Endodermal cell (in vitro differentiated cells): Measurements from ENCODE around the gene CLCN5. TPM values are rescaled to one million over a fixed set of nuclear protein-coding genes. Genes with fewer than 3 reads are reported as not detected.

Experiments
- DNase-seq: peaks from one replicate; pipeline ENCODE4 v3.0.0-alpha.2; 2017
- H3K27ac ChIP-seq: 2 replicates; pipeline ENCODE4 v1.5.1; 2013; ENCODE audit warnings: mild to moderate bottlenecking, low read depth, low read length, moderate library complexity
- H3K27me3 ChIP-seq: 2 replicates; pipeline ENCODE4 v1.6.1; 2013; ENCODE audit warnings: mild to moderate bottlenecking, low read length, moderate library complexity; ENCODE audit not compliant: insufficient read depth, control insufficient read depth, poor library complexity, severe bottlenecking
- H3K36me3 ChIP-seq: 2 replicates; pipeline ENCODE4 v1.7.0; 2013; ENCODE audit warnings: mild to moderate bottlenecking, low read length, moderate library complexity; ENCODE audit not compliant: control insufficient read depth, insufficient read depth
- H3K4me1 ChIP-seq: one replicate; pipeline ENCODE4 v1.7.0; 2013; ENCODE audit warnings: low read length; ENCODE audit not compliant: control insufficient read depth, insufficient read depth
- H3K4me3 ChIP-seq: 2 replicates; pipeline ENCODE4 v1.5.1; 2013; ENCODE audit warnings: mild to moderate bottlenecking, low read length, moderate library complexity
- H3K9ac ChIP-seq: 2 replicates; pipeline ENCODE4 v1.6.1; 2013; ENCODE audit warnings: mild to moderate bottlenecking, low read length, moderate library complexity; ENCODE audit not compliant: poor library complexity, severe bottlenecking; ENCODE audit errors: extremely low read depth
- H3K9me3 ChIP-seq: 2 replicates; pipeline ENCODE4 v1.6.1; 2013; ENCODE audit warnings: mild to moderate bottlenecking, low read length, moderate library complexity; ENCODE audit not compliant: control insufficient read depth
- H3K27ac Mint-ChIP-seq: 2 replicates; pipeline ENCODE4 v1.8.0; 2020; ENCODE audit warnings: mixed read lengths
- H3K27me3 Mint-ChIP-seq: 2 replicates; pipeline ENCODE4 v1.8.0; 2021; ENCODE audit warnings: mild to moderate bottlenecking, mixed read lengths; ENCODE audit not compliant: insufficient read depth
- H3K36me3 Mint-ChIP-seq: 2 replicates; pipeline ENCODE4 v1.8.0; 2020; ENCODE audit warnings: low read depth, mixed read lengths
- H3K4me1 Mint-ChIP-seq: 2 replicates; pipeline ENCODE4 v1.8.0; 2020; ENCODE audit warnings: mixed read lengths
- H3K4me3 Mint-ChIP-seq: 2 replicates; pipeline ENCODE4 v1.8.0; 2020; ENCODE audit warnings: mild to moderate bottlenecking, moderate library complexity, mixed read lengths
- H3K9me3 Mint-ChIP-seq: 2 replicates; pipeline ENCODE4 v1.8.0; 2020; ENCODE audit warnings: mild to moderate bottlenecking, mixed read lengths
- CTCF ChIP-seq: fragments of 200-600 bp; sonication (generic); conservative IDR thresholded peaks from 2 replicates; pipeline ENCODE4 v1.5.0; 2021; ENCODE audit warnings: antibody characterized with exemption, mild to moderate bottlenecking
- WGBS, 2 experiments: methylation state at CpG; one replicate each; pipeline versions ENCODE4 v1.1.5 to v1.1.7; 2013; ENCODE audit warnings: missing lambda C conversion rate in 2 of 2, mixed read lengths in 1 of 2; ENCODE audit not compliant: insufficient coverage in 1 of 2, insufficient read length in 1 of 2; 5-methylcytosine and 5-hydroxymethylcytosine counted together
- total RNA-seq, 2 donors: library from RNA; stranded (reverse); fragmentation: NEBNext Ultra II Directional in 1 of 2; extraction: Animal tissue kit (Norgen Biotek cat#: 25700) in 1 of 2; gene quantifications; 2 replicates in 1 of 2; 3 replicates in 1 of 2; pipeline ENCODE4 v1.2.1, GENCODE V29; 2021

CLCN5 gene
- total RNA-seq, 2 donors from 2014 or later = 12.9 to 18.9 TPM

- H3K9me3 Mint-ChIP-seq = peaks cover 28% of the 10 kb centered on the region
Observed at GRCh38 chrX:49930039-49930438, 7.6 kb downstream of the CLCN5 start.

GRCh38 chrX:49932791-49933190 is 10.4 kb downstream of the CLCN5 start:
- Mint-ChIP-seq H3K9me3 (peaks cover 24% of the 10 kb centered on the region), H3K4me3 (no peak overlapping the region), H3K27ac (no peak overlapping the region), H3K36me3 (peaks cover 1% of the 10 kb centered on the region), H3K4me1 (no peaks in the 10 kb centered on the region), H3K27me3 (no peaks in the 10 kb centered on the region)
- TF ChIP-seq CTCF = no peak
- no peak overlapping the region for H3K4me3 ChIP-seq
- no peak overlapping the region for H3K27ac ChIP-seq
- no peak overlapping the region for H3K9ac ChIP-seq
- no peaks in the 10 kb centered on the region for H3K4me1 ChIP-seq
- DNase-seq = no peak
- H3K27me3 ChIP-seq = no peaks in the 10 kb centered on the region
- H3K9me3 ChIP-seq = no peaks in the 10 kb centered on the region
- no peaks in the 10 kb centered on the region for H3K36me3 ChIP-seq
- 88% methylated on average over 2 of the region's 2 CpGs; no CpG with 5 or more reads in 1 of the 2 experiments for WGBS, 2 experiments

More at GRCh38 chrX:49930039-49930438, 7.6 kb downstream of the CLCN5 start:
- H3K27ac Mint-ChIP-seq = no peak overlapping the region
- no peaks in the 10 kb centered on the region for H3K27me3 ChIP-seq
- peaks cover 9% of the 10 kb centered on the region for H3K36me3 ChIP-seq
- no peak overlapping the region for H3K4me3 Mint-ChIP-seq
- no peak overlapping the region for H3K27ac ChIP-seq
- H3K27me3 Mint-ChIP-seq = no peaks in the 10 kb centered on the region
- H3K4me3 ChIP-seq = no peak overlapping the region
- H3K4me1 ChIP-seq = no peaks in the 10 kb centered on the region
- H3K9ac ChIP-seq = no peak overlapping the region
- H3K4me1 Mint-ChIP-seq = no peaks in the 10 kb centered on the region
- no peaks in the 10 kb centered on the region for H3K9me3 ChIP-seq
- TF ChIP-seq CTCF = no peak
- peaks cover 4% of the 10 kb centered on the region for H3K36me3 Mint-ChIP-seq
- WGBS, 2 experiments = 86 to 92% methylated on average over 1 of the region's 1 CpG
- DNase-seq = no peak

GRCh38 chrX:49934148-49934547 is 11.8 kb downstream of the CLCN5 start:
- H3K36me3 Mint-ChIP-seq = no peaks in the 10 kb centered on the region
- 87% methylated on average over 2 of the region's 3 CpGs; no CpG with 5 or more reads in 1 of the 2 experiments for WGBS, 2 experiments
- Histone ChIP-seq H3K36me3 (no peaks in the 10 kb centered on the region), H3K4me3 (no peak overlapping the region), H3K9ac (no peak overlapping the region), H3K27me3 (no peaks in the 10 kb centered on the region), H3K27ac (no peak overlapping the region), H3K9me3 (no peaks in the 10 kb centered on the region), H3K4me1 (no peaks in the 10 kb centered on the region)
- no peak for DNase-seq
- peaks cover 23% of the 10 kb centered on the region for H3K9me3 Mint-ChIP-seq
- H3K4me3 Mint-ChIP-seq = no peak overlapping the region
- no peaks in the 10 kb centered on the region for H3K4me1 Mint-ChIP-seq
- H3K27ac Mint-ChIP-seq = no peak overlapping the region
- no peaks in the 10 kb centered on the region for H3K27me3 Mint-ChIP-seq
- no peak for TF ChIP-seq CTCF
